K562 (cell line): ENCODE results near the gene MED14. TPM values are rescaled to one million over a fixed set of nuclear protein-coding genes. Genes with fewer than 3 reads are reported as not detected.
A peak's percentile ranks its signal among the peaks of the same experiment; 100 is the strongest.

Experiments used
- BRD4 ChIP-seq: fragments of 200-600 bp; sonication (generic); IDR thresholded peaks from 2 replicates; pipeline ENCODE4 v1.6.1; 2017; ENCODE audit warnings: inconsistent platforms
- CBX2 ChIP-seq: fragments of 200-600 bp; sonication (generic); IDR thresholded peaks from one replicate; pipeline ENCODE4 v1.6.1; 2012; ENCODE audit warnings: mild to moderate bottlenecking, low read length, inconsistent platforms; ENCODE audit not compliant: insufficient read depth, poor library complexity, severe bottlenecking
- CCNT2 ChIP-seq: IDR thresholded peaks from 2 replicates; pipeline ENCODE4 v1.6.1; 2011; ENCODE audit warnings: borderline replicate concordance, low read depth, mild to moderate bottlenecking, moderate library complexity, mixed read lengths, low read length; ENCODE audit not compliant: insufficient read length; ENCODE audit errors: extremely low read depth
- COPS2 ChIP-seq: fragments of 450-650 bp; conservative IDR thresholded peaks from 2 replicates; pipeline ENCODE4 v1.6.1; 2016; ENCODE audit warnings: mild to moderate bottlenecking, moderate library complexity
- CTCFL ChIP-seq: IDR thresholded peaks from 2 replicates; pipeline ENCODE4 v1.6.1; 2011; ENCODE audit warnings: borderline replicate concordance, low read depth, mild to moderate bottlenecking, moderate library complexity, low read length; ENCODE audit not compliant: insufficient read depth, poor library complexity, severe bottlenecking
- NKRF ChIP-seq: fragments of 450-650 bp; IDR thresholded peaks from 2 replicates; pipeline ENCODE4 v1.6.1; 2016; ENCODE audit warnings: borderline replicate concordance
- POLR2H ChIP-seq: IDR thresholded peaks from 2 replicates; pipeline ENCODE4 v1.6.1; 2016; ENCODE audit warnings: missing genetic modification characterization, low read depth, mild to moderate bottlenecking, control low read depth, missing compliant biosample characterization, moderate library complexity
- ZNF12 ChIP-seq: sonication (generic); formaldehyde crosslinking; IDR thresholded peaks from 2 replicates; pipeline ENCODE4 v1.4.0; 2020; ENCODE audit warnings: mild to moderate bottlenecking, missing genetic modification reagents
- polyA plus RNA-seq, 8 experiments: library from polyadenylated mRNA; depleted of rRNA in 4 of 8; stranded (reverse) in 5 of 8; unstranded in 3 of 8; fragments of >200 nt; fragmentation: Nextera tagmentation in 2 of 8; fragmentation: Illumina TruSeq in 1 of 8; extraction: Ambion mirVana in 2 of 8; extraction: Trizol in 1 of 8; gene quantifications; 2 replicates each; pipeline versions ENCODE4 v1.2.1 to v1.2.3, GENCODE V29; 2011 to 2014; ENCODE audit warnings: inconsistent platforms in 1 of 8, missing spikeins in 1 of 8
- total RNA-seq, 7 experiments: library from RNA; depleted of rRNA in 6 of 7; stranded (reverse); fragments of >200 nt in 6 of 7; fragmentation: Illumina TruSeq in 2 of 7; extraction: Trizol in 2 of 7; gene quantifications; 2 replicates each; pipeline versions ENCODE4 v1.2.1 to v1.2.3, GENCODE V29; 2011 to 2021; ENCODE audit warnings: low replicate concordance in 1 of 7
- TF ChIP-seq, protein P1 (sequence below): fragments of 450-650 bp; IDR thresholded peaks from 2 replicates; pipeline ENCODE4 v1.7.1; 2018; ENCODE audit warnings: mild to moderate bottlenecking, low read depth; ENCODE audit not compliant: partially characterized antibody
- TF ChIP-seq, protein P2 (sequence below): fragments of 450-650 bp; IDR thresholded peaks from 2 replicates; pipeline ENCODE4 v1.6.1; 2016; ENCODE audit warnings: low read depth

The MED14 gene
- total and polyA plus RNA-seq, 9 of the 15 experiments (the other 6 are each of a cell fraction or from before 2014, with no cell fraction given), result 9.2 to 35.3 (median 18.7) TPM

GRCh38 chrX:40735325-40736169 is at the start of gene MED14 (continued):
- TF ChIP-seq COPS2 (no peak), CTCFL (peak; percentile 35), NKRF (peak; percentile 61; the same call in 1 of the 2 replicates), POLR2H (tag) (peak; percentile 65), CCNT2 (peak; percentile 25), CBX2 (no peak), ZNF12 (no peak), BRD4 (no peak)
- TF ChIP-seq, protein P1, sequence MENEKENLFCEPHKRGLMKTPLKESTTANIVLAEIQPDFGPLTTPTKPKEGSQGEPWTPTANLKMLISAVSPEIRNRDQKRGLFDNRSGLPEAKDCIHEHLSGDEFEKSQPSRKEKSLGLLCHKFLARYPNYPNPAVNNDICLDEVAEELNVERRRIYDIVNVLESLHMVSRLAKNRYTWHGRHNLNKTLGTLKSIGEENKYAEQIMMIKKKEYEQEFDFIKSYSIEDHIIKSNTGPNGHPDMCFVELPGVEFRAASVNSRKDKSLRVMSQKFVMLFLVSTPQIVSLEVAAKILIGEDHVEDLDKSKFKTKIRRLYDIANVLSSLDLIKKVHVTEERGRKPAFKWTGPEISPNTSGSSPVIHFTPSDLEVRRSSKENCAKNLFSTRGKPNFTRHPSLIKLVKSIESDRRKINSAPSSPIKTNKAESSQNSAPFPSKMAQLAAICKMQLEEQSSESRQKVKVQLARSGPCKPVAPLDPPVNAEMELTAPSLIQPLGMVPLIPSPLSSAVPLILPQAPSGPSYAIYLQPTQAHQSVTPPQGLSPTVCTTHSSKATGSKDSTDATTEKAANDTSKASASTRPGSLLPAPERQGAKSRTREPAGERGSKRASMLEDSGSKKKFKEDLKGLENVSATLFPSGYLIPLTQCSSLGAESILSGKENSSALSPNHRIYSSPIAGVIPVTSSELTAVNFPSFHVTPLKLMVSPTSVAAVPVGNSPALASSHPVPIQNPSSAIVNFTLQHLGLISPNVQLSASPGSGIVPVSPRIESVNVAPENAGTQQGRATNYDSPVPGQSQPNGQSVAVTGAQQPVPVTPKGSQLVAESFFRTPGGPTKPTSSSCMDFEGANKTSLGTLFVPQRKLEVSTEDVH, result peak; percentile 79
- TF ChIP-seq, protein P2, sequence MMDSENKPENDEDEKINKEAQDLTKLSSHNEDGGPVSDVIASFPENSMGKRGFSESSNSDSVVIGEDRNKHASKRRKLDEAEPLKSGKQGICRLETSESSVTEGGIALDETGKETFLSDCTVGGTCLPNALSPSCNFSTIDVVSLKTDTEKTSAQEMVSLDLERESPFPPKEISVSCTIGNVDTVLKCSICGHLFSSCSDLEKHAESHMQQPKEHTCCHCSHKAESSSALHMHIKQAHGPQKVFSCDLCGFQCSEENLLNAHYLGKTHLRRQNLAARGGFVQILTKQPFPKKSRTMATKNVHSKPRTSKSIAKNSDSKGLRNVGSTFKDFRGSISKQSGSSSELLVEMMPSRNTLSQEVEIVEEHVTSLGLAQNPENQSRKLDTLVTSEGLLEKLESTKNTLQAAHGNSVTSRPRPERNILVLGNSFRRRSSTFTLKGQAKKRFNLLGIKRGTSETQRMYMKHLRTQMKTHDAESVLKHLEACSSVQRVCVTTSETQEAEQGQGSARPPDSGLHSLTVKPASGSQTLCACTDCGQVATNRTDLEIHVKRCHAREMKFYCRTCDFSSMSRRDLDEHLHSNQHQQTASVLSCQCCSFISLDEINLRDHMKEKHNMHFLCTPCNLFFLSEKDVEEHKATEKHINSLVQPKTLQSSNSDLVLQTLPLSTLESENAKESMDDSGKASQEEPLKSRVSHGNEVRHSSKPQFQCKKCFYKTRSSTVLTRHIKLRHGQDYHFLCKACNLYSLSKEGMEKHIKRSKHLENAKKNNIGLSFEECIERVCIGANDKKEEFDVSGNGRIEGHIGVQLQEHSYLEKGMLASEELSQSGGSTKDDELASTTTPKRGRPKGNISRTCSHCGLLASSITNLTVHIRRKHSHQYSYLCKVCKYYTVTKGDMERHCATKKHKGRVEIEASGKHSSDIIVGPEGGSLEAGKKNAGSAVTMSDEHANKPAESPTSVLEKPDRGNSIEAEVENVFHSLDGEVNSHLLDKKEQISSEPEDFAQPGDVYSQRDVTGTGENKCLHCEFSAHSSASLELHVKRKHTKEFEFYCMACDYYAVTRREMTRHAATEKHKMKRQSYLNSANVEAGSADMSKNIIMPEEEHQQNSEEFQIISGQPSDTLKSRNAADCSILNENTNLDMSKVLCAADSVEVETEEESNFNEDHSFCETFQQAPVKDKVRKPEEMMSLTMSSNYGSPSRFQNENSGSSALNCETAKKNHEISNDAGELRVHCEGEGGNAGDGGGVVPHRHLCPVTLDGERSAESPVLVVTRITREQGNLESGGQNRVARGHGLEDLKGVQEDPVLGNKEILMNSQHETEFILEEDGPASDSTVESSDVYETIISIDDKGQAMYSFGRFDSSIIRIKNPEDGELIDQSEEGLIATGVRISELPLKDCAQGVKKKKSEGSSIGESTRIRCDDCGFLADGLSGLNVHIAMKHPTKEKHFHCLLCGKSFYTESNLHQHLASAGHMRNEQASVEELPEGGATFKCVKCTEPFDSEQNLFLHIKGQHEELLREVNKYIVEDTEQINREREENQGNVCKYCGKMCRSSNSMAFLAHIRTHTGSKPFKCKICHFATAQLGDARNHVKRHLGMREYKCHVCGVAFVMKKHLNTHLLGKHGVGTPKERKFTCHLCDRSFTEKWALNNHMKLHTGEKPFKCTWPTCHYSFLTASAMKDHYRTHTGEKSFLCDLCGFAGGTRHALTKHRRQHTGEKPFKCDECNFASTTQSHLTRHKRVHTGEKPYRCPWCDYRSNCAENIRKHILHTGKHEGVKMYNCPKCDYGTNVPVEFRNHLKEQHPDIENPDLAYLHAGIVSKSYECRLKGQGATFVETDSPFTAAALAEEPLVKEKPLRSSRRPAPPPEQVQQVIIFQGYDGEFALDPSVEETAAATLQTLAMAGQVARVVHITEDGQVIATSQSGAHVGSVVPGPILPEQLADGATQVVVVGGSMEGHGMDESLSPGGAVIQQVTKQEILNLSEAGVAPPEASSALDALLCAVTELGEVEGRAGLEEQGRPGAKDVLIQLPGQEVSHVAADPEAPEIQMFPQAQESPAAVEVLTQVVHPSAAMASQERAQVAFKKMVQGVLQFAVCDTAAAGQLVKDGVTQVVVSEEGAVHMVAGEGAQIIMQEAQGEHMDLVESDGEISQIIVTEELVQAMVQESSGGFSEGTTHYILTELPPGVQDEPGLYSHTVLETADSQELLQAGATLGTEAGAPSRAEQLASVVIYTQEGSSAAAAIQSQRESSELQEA, result no peak
